ENCODE data around the gene SYT1.

DNA sequence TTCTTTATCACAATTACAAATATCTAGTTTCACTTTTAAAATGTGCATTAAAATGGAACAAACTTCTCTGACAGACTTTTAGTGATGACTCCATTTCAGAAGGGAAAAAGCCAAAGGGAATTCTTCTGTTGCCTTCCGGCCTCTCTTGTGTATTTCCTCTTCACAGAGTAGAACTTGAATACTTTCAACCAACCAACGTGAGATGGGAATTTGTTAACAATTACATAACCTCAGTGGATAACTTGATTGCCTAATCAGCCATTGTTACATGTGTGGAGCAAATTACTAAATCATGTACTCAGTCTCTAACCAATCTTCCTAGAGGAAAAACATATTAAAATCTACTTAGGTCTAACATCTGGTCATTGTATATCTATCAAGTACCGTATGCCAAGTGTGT, 291.1 kb downstream of the SYT1 start:
- no peak for TF ChIP-seq POLR2AphosphoS5 (IDR thresholded peaks at IDR 0.05; ENCODE audit: low read depth, low read length)
- TF ChIP-seq REST (IDR thresholded peaks at IDR 0.05; ENCODE audit: insufficient read depth in 1 of 2, low read depth in 2 of 2, low read length in 2 of 2): no peak
